Tibial nerve (tissue), 4 donors: ENCODE measurements around the gene LAMTOR4. TPM values are rescaled to one million over a fixed set of nuclear protein-coding genes. Genes with fewer than 3 reads are reported as not detected.
"Not testable (repeated sequence)": the region's sequence is repeated elsewhere in the genome, so short reads cannot be mapped to it uniquely, and the experiment has no call there.

Source experiments
- DNase-seq, 2 donors: peaks; one replicate each; pipeline ENCODE4 v3.0.0-alpha.2; 2019; ENCODE audit warnings: low spot score in 2 of 2
- H3K27ac ChIP-seq, 4 donors: fragments of 200-600 bp; sonication (generic) in 3 of 4; one replicate each; pipeline ENCODE4 v1.5.1; 2017 to 2019; ENCODE audit warnings: mild to moderate bottlenecking in 1 of 4
- H3K27me3 ChIP-seq, 2 donors: fragments of 200-600 bp; sonication (generic) in 1 of 2; one replicate each; pipeline versions ENCODE4 v1.5.1 to v1.6.0; 2017 to 2019
- H3K36me3 ChIP-seq, 3 donors: fragments of 200-600 bp; sonication (generic); one replicate each; pipeline ENCODE4 v1.5.1; 2018 to 2019
- H3K4me1 ChIP-seq, 4 donors: fragments of 200-600 bp; sonication (generic) in 3 of 4; one replicate each; pipeline ENCODE4 v1.5.1; 2017 to 2019
- H3K4me3 ChIP-seq, 4 donors: fragments of 200-600 bp; sonication (generic) in 3 of 4; one replicate each; pipeline ENCODE4 v1.5.1; 2017 to 2019; ENCODE audit warnings: mild to moderate bottlenecking in 1 of 4, moderate library complexity in 1 of 4
- H3K9me3 ChIP-seq, 4 donors: fragments of 200-600 bp; sonication (generic) in 3 of 4; one replicate each; pipeline ENCODE4 v1.5.1; 2017 to 2019
- EP300 ChIP-seq, 2 donors: sonication (generic); formaldehyde crosslinking; IDR thresholded peaks; one replicate each; pipeline ENCODE4 v1.6.1; 2017; ENCODE audit warnings: antibody characterized with exemption in 2 of 2, mild to moderate bottlenecking in 1 of 2
- POLR2A ChIP-seq, 2 donors: fragments of 450-650 bp; IDR thresholded peaks; one replicate each; pipeline ENCODE4 v1.6.1; 2017; ENCODE audit warnings: antibody characterized with exemption in 2 of 2, mild to moderate bottlenecking in 2 of 2, moderate library complexity in 2 of 2
- WGBS, 2 donors: methylation state at CpG; one replicate each; pipeline ENCODE4 v1.1.5; 2018; 5-methylcytosine and 5-hydroxymethylcytosine counted together
- total RNA-seq, 4 donors: library from RNA; depleted of rRNA; stranded (reverse); fragments of >200 nt; gene quantifications; one replicate each; pipeline ENCODE4 v1.1.0, GENCODE V29; 2016
- TF ChIP-seq, protein P1 (sequence below), 5 experiments: fragments of 200-600 bp in 3 of 5; fragments of 450-650 bp in 2 of 5; sonication (generic) in 3 of 5; IDR thresholded peaks; one replicate each; pipeline ENCODE4 v1.5.1; 2016 to 2019; ENCODE audit warnings: antibody characterized with exemption in 5 of 5, mild to moderate bottlenecking in 3 of 5, moderate library complexity in 2 of 5

The LAMTOR4 gene
- total RNA-seq, 4 donors from 2014 or later, result 226 to 312 (median 252) TPM

DNA sequence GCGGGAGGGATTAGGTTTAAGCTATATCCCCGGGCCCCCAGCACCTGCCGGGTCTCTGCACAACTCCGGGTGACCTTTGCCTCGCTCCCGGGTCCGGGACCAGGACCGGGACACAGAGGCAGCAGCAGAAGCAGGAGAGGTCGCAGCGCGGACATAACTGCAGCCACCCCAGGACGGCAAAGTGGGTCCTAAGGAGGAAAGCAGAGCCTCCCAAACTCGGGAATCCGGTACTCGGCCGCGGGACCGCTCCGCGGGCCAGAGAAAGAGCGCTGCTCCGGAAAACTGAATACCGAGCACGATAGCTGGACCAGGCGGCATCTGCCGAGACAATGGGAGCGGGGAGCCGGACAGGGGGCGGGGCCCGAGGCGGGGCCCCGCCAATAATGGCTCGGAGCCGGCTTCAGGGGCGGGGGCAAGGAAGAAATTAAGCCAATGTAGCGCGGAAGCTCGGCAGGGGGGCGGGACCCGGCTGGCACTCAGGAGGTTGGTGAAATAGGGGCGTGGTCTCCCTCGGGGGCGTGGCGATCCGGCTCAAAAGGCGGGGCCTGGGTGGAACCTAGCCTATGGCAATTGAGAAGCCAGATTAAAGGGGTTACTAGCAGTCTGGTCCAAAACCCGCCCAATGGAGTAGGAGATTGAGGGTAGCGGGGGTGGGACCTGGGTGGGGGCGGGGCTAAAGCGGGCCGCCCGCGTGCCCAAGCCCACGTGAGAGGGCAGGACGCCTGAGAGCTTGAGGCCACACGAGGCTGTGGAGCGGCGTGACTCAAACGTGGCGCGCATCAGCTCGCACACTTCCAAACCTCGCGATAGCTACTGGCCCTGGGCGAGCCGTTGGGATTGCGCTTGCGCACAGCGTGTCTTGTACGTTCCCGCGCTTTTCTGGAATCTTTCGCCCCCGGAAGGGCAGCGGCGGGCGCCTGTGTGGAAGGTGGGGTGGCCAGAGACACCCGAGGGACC, 28.6 kb downstream of the LAMTOR4 start, which contains the start of the genes GPC2 and STAG3:
GPC2 (minus strand) TSS at position 337 of the 957 bp plus-strand sequence; CDS start at position 155, 182 bp downstream.
STAG3 (plus strand) TSS at position 874 of the 957 bp plus-strand sequence. CDS start 2,639 bp downstream, outside the sequence.
- H3K36me3 ChIP-seq, result no peaks in the 10 kb centered on the region
- 4% methylated on average over 71 to 74 of the region's 78 CpGs for WGBS, 2 donors
- peak in 1 of 2 donors; percentile 32 for TF ChIP-seq EP300 (IDR thresholded peaks at IDR 0.05)
- TF ChIP-seq POLR2A (IDR thresholded peaks at IDR 0.05), result no peak
- no peaks in the 10 kb centered on the region for H3K9me3 ChIP-seq
- peak; percentile 86 to 95 for DNase-seq
- H3K4me1 ChIP-seq, result peaks cover 0 to 18% (median 6%) of the 10 kb centered on the region in 4 donors
- peak within 1 kb of the TSS; percentile 41 to 51 (median 46) for H3K4me3 ChIP-seq
- no peaks in the 10 kb centered on the region for H3K27me3 ChIP-seq
- peak within 1 kb of the TSS in 3 of 4 donors; percentile 21 to 42 (median 29) for H3K27ac ChIP-seq

DNA sequence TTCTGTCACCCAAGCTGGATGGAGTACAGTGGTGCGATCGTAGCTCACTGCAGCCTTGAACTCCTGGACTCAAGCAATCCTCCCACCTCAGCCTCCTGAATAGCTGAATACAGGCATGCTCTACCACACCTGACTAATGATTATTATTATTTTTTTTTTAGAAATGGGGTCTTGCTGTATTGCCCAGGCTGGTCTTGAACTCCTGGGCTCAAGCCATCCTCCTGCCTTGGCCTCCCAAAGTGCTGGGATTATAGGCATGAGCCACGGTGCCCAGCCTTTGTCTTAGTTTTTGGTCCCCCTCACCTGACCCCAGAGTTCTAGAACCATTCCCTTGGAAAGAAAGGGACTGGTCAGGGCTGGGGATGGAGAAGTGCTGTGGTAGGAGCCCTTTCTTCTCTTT, 31.4 kb downstream of the LAMTOR4 start:
- 95 to 96% methylated on average over 3 of the region's 3 CpGs for WGBS, 2 donors
- not testable (repeated sequence) for H3K27ac ChIP-seq, H3K27me3 ChIP-seq, DNase-seq, H3K9me3 ChIP-seq, H3K36me3 ChIP-seq, H3K4me3 ChIP-seq
- peaks cover 0 to 18% (median 6%) of the 10 kb centered on the region in 4 donors for H3K4me1 ChIP-seq

DNA sequence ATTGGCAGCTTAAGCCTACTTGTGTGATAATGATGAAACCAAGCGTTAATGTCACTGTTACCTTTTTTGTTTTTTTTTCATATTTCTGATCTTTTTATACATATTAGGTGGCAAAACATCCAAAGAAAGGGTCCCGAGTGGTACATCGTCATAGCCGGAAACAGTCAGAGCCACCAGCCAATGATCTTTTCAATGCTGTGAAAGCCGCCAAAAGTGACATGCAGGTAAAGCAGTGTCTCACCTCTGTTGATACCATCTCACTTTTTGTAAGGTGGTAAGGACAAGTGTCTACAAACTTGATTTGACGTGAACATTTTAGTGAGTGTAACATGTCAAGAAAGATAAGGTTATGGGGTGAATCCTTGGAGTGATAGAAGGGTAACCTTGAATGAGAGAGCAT, 33.9 kb downstream of the LAMTOR4 start:
- not testable (repeated sequence) for H3K27ac ChIP-seq, H3K9me3 ChIP-seq, H3K36me3 ChIP-seq, DNase-seq, H3K27me3 ChIP-seq, H3K4me1 ChIP-seq, H3K4me3 ChIP-seq
- 81 to 86% methylated on average over 6 of the region's 6 CpGs for WGBS, 2 donors

DNA sequence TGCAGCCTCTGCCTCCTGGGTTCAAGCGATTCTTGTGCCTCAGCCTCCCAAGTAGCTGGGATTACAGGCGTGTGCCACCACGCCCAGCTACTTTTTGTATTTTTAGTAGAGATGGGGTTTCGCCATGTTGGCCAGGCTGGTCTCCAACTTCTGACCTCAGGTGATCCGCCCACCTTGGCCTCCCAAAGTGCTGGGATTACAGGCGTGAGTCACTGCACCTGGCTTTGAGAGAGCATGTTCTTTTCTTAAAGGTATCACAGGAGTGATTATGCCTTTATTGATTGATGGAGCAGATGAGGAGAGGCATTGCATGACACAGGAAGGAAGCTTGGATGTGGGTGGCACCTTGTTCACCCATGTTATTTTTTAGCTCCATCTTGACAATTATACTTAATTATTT, 34.4 kb downstream of the LAMTOR4 start:
- WGBS, 2 donors, result 87 to 89% methylated on average over 6 of the region's 6 CpGs
- H3K4me3 ChIP-seq, H3K36me3 ChIP-seq, H3K4me1 ChIP-seq, H3K9me3 ChIP-seq, H3K27ac ChIP-seq, DNase-seq, H3K27me3 ChIP-seq: not testable (repeated sequence)

DNA sequence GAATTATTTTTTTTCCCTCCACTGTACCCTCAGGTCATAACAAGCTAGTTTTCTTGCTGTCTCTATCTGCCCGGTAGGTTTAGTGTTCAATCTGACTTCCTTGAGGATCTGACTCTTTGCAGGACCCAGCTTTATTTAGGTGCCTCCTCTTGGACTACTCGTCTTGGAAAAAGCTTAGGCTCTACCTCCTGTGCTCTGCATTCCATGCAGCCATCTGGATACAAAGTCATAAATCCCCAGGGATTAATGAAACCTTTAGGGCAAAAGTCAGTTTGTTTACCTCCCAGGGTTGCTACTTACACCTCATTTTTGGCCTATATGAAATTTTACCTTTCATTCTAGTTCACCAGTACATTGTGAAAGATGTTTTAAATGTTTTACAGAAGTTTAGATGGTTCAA, 37.0 kb downstream of the LAMTOR4 start:
- Histone ChIP-seq H3K27me3 (no peaks in the 10 kb centered on the region), H3K4me1 (no peaks in the 10 kb centered on the region), H3K27ac (no peak overlapping the region), H3K4me3 (no peak overlapping the region), H3K9me3 (no peaks in the 10 kb centered on the region), H3K36me3 (no peaks in the 10 kb centered on the region)
- no peak for DNase-seq
- WGBS, 2 donors, result 47 to 62% methylated on average over 2 of the region's 2 CpGs
- TF ChIP-seq, protein P1, sequence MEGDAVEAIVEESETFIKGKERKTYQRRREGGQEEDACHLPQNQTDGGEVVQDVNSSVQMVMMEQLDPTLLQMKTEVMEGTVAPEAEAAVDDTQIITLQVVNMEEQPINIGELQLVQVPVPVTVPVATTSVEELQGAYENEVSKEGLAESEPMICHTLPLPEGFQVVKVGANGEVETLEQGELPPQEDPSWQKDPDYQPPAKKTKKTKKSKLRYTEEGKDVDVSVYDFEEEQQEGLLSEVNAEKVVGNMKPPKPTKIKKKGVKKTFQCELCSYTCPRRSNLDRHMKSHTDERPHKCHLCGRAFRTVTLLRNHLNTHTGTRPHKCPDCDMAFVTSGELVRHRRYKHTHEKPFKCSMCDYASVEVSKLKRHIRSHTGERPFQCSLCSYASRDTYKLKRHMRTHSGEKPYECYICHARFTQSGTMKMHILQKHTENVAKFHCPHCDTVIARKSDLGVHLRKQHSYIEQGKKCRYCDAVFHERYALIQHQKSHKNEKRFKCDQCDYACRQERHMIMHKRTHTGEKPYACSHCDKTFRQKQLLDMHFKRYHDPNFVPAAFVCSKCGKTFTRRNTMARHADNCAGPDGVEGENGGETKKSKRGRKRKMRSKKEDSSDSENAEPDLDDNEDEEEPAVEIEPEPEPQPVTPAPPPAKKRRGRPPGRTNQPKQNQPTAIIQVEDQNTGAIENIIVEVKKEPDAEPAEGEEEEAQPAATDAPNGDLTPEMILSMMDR (IDR thresholded peaks at IDR 0.05), result no peak
- no peak for TF ChIP-seq POLR2A (IDR thresholded peaks at IDR 0.05)
- no peak for TF ChIP-seq EP300 (IDR thresholded peaks at IDR 0.05)

DNA sequence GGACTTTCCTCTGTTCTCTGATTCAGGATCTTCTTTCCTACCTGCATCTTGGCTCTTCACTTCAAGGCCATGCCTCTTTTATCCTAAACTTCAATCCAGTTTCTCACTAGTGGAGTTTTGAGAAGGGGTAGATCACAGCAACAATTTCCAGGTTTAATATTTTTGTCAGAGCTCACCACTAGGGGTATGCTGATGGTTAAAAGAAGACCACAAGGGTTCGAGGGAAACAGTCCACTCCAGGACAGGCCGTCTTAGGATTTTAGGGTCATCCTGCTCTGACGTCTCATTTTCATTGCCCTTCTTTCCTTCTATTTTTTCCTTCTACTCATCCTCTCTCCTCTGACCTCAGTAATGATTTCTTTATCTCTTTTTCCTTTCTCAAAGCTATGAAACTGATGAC, 40.3 kb downstream of the LAMTOR4 start:
- no peak for TF ChIP-seq EP300 (IDR thresholded peaks at IDR 0.05)
- TF ChIP-seq POLR2A (IDR thresholded peaks at IDR 0.05), result no peak
- TF ChIP-seq, protein P1 (IDR thresholded peaks at IDR 0.05), result no peak
- no peaks in the 10 kb centered on the region for H3K27me3 ChIP-seq
- no peaks in the 10 kb centered on the region for H3K36me3 ChIP-seq
- no peaks in the 10 kb centered on the region for H3K9me3 ChIP-seq
- no peaks in the 10 kb centered on the region for H3K4me1 ChIP-seq
- DNase-seq, result no peak
- H3K27ac ChIP-seq, result no peak overlapping the region
- no peak overlapping the region for H3K4me3 ChIP-seq
- 65 to 70% methylated on average over 3 of the region's 3 CpGs for WGBS, 2 donors

DNA sequence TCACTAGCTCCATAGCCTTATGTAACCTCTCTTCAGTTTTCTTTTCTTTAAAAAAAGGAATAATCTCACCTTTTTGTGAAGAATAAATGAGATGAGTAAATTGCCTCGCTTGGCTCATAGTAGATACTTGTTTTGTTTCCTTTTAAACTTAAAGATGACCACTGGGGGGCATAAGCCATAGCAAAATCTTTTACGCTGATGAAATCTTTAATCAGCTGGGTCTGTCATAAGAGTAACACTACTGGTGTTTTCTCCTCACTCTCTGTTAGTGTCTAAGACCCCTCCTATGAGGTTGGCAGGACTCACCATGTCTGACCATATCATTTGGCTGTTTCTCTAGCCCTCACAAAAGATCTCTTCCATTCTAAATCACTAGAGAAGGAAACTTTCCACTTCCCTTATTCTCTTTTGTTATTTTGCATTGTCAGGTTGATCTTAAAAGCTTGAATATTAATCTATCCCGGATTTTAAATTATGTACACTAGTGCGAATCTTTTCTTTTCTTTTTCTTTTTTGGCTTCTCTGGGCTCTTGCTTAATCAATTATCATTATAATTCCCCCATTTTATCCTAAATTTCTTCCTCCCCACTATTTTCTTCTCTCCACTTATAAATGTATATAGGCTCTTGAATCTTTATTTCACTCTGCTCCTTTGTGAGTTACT, 41.5 kb downstream of the LAMTOR4 start:
- Histone ChIP-seq H3K4me1 (no peaks in the 10 kb centered on the region), H3K4me3 (no peak overlapping the region), H3K27ac (no peak overlapping the region), H3K36me3 (no peaks in the 10 kb centered on the region), H3K27me3 (no peaks in the 10 kb centered on the region), H3K9me3 (no peaks in the 10 kb centered on the region)
- 49 to 52% methylated on average over 4 of the region's 4 CpGs for WGBS, 2 donors
- TF ChIP-seq, protein P1 (IDR thresholded peaks at IDR 0.05), result peak; percentile 23 to 57 (median 29)
- no peak for TF ChIP-seq EP300 (IDR thresholded peaks at IDR 0.05)
- DNase-seq, result no peak
